GM12801 (cell line): ENCODE measurements around the gene USP48.

Experiments used
- TF ChIP-seq, protein P1 (sequence below): IDR thresholded peaks from one replicate; pipeline ENCODE4 v1.5.1; 2011; ENCODE audit warnings: control low read depth; ENCODE audit not compliant: insufficient read length; ENCODE audit errors: extremely low read depth

Gene USP48

DNA sequence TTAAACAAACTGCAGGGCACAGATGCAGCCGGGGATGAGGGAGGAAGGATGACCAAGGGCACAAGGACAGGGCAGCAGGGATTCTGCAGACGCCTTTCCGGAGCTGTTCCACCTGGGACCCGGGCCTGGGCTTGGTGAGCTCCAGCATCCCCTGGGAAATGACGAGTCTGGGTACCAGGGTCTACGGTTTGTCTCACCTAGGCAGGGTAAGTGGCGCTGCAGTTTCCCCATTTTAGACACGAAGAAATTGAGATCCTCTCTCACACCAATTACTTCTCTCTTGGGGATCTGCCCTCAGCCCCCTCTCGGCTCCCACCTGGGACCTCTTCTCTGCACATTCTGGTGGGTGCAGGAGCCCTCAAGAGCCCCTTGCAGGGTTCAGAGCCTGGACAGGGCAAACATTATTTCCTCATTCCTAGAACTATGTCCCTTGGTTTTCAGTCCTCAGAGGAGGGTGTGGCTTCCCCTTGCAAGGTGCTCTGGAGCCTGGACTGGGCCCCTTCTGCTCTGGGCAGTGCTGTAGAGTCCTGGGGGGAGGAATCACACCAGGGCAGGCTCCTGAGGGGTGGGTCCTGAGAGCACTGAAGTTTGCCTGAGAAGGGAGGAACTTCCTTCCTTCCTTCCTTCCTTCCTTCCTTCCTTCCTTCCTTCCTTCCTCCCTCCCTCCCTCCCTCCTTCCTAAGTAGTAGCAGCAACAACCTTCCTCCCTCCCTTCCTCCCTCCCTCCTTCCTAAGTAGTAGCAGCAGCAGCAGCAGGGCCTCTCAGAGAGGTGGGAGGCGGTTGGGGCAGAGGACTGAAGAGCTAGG, 129.8 kb downstream of the USP48 start:
- TF ChIP-seq, protein P1, sequence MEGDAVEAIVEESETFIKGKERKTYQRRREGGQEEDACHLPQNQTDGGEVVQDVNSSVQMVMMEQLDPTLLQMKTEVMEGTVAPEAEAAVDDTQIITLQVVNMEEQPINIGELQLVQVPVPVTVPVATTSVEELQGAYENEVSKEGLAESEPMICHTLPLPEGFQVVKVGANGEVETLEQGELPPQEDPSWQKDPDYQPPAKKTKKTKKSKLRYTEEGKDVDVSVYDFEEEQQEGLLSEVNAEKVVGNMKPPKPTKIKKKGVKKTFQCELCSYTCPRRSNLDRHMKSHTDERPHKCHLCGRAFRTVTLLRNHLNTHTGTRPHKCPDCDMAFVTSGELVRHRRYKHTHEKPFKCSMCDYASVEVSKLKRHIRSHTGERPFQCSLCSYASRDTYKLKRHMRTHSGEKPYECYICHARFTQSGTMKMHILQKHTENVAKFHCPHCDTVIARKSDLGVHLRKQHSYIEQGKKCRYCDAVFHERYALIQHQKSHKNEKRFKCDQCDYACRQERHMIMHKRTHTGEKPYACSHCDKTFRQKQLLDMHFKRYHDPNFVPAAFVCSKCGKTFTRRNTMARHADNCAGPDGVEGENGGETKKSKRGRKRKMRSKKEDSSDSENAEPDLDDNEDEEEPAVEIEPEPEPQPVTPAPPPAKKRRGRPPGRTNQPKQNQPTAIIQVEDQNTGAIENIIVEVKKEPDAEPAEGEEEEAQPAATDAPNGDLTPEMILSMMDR: no peak

DNA sequence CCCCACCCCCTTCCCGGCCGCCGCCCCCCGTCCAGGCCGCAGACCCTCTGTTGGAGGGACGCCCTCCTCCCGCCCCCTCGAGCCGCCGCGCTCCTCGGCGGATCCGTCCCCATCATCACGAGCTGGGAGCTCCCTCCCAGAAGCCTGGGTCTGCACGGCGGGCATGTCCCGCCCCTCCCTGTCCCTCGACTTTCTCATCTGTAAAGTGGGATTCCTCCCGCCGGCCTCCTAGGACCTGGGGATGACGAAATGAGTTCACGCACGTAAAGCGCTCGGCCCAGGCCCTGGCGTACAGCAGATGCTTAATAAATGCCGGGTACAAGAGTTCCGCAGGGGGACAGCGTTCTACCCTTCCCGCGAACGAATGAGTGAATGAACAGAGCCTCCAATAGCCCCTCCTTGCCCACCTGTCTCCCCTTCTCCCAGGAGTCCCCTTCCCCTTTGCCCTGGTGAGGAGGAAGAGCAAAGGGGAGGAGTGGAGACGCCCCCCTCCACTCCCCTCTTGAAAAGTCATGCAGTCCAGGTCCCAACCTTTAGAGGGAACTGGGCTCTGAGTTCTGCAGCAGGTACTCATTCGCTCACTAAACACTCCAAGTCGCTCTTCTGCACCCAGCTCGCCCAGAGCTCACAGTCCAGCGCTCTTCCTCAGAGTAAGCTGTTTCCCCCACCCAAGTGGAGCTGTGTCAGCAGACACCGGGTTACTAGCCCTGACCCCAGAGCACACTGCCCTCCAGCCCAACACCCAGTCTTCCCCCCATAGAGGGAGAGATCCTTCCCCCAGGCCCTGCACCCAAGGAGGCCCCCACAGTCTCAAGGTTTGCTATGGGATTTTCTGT, 130.6 kb downstream of the USP48 start:
- TF ChIP-seq, protein P1: no peak

DNA sequence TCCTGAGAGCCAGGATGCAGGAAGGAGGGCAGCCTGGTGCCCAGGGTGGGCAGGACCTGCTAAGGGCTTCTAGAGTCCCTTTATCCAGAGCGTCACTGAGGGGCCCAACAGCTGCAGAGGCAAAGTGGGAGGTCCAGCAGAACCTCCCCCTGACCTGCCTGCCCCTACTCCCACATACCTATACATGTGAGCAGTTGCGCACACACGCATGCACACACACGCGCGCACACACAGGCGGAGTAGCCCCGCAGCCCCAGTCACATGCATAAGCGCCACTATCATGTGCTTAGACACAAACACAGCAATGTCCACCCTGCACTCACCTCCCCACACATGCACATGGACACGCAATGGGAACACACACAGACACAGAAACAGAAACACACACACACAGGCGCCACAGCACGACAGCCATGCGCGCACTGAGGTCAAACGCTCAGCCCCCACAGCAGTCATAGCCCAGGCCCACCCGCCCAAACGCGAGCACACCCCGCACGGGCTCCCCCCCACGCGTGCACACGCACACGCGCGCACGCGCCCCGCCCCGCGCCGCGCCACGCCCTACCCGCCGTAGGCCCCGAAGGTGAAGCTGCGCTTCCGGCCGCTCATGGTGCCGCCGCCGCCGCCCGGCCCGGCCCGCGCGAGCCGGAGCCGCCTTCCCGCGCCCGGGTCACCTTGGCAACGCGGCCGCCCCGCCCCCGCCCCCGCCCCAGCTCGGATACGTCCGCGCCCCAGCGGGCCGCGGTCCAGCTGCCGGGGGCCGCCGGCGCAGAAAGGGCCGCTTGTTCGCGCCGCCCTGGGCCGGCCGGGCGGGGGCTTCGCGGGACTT, 131.5 kb downstream of the USP48 start:
- TF ChIP-seq, protein P1: no peak

DNA sequence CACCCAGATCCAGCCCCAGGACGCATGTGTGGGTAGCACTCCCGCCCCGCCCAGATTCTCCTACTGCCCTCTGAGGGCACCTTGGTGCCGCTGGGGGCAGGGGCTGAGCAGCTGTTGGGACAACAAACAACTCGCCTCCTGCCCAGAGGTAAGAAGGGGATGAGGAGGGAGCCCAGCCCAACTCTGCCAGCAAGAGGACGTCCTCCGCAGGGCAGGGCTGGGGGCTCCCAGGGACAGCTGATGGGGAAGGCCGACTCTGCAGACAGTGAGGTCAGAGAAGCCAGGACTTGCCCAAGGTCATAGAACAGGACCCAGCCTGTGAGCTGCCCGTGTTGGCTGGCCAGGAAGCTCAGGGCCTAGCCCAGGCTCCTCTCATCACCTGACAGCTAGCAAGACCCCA, 132.5 kb downstream of the USP48 start:
- TF ChIP-seq, protein P1: no peak

DNA sequence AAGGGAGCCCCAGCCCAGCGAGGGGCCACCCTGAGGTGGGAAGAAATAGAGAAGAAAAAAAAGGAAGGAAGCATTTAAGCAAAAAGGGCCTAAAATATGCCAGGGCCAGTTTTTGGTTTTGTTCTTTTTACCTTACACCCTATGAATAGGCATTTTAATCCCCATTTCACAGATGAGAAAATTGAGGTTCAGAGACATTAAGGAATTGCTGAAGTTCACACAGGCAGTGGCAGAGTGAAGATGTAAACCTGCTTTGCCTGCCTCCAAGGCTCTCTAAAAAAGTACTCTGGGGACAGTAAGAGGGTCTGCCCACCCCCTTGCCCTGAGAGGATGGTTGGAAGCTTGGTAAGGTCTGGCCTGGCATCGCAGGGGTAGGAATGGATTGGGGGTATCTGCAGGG, 133.6 kb downstream of the USP48 start:
- TF ChIP-seq, protein P1: no peak

DNA sequence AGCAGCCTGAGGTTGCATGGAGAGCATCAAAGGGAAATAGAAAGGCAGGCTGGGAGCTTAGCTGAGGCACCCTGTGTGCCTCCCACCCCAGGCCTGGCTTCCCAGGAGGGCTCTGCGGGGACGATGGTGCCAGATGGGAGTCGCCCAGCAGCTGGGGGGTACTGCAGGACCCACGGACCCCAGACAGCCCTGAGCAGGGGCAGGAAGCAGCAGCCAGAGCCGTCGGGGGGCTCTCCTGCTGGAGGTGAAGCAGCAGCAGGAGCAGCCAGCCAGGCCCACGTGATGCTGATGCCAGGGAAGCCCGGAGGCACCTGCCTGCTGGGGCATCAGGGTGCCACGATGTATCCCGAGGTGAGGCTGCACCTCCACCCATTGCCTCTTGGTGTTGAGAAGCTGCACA, 134.2 kb downstream of the USP48 start:
- TF ChIP-seq, protein P1: no peak

DNA sequence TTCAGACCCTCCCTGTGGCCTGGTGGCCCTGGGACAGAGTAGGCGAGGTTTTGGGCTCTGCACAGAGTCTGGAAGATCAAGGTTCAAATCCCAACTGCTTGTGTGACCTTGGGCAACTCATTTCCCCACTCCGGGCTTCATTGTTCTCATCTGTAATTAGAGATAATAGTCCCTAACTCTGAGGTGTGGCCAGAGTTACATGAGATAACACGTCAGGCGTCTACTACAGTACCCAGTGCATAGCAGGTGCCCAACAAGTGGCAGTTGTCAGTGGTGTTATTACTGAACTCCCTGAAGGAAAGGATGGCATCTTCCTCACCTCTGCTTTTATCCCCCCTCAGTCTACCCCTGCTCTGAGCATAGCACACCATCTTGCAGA, 134.6 kb downstream of the USP48 start:
- TF ChIP-seq, protein P1: no peak
